Endothelial cell of umbilical vein (primary cell): ENCODE data around the gene CPNE5.

Source experiments
- CTCF ChIP-seq, 2 donors: IDR thresholded peaks; 1 replicate in 1 of 2; 2 replicates in 1 of 2; pipeline ENCODE4 v1.5.1; 2011; ENCODE audit warnings: low read length in 2 of 2, mild to moderate bottlenecking in 2 of 2, moderate library complexity in 2 of 2, control low read depth in 1 of 2, inconsistent platforms in 1 of 2, low read depth in 1 of 2; ENCODE audit not compliant: insufficient read depth in 1 of 2; ENCODE audit errors: extremely low read depth in 1 of 2
- FOS ChIP-seq: IDR thresholded peaks from 2 replicates; pipeline ENCODE4 v1.6.1; 2011; ENCODE audit warnings: mild to moderate bottlenecking, low read length, moderate library complexity, borderline replicate concordance; ENCODE audit not compliant: insufficient read depth
- MAX ChIP-seq: IDR thresholded peaks from 2 replicates; pipeline ENCODE4 v1.6.1; 2011; ENCODE audit not compliant: insufficient read depth, insufficient read length
- POLR2A ChIP-seq: IDR thresholded peaks from 2 replicates; pipeline ENCODE4 v1.6.1; 2012; ENCODE audit warnings: low read depth, mild to moderate bottlenecking, control low read depth, low read length
- POLR2AphosphoS5 ChIP-seq: IDR thresholded peaks from 2 replicates; pipeline ENCODE4 v1.6.1; 2012; ENCODE audit warnings: low read depth, mild to moderate bottlenecking, control low read depth, low read length, moderate library complexity; ENCODE audit not compliant: insufficient read depth

GRCh38 chr6:36743538-36744303, 95.5 kb downstream of the CPNE5 start:
- TF ChIP-seq POLR2AphosphoS5, result no peak
- TF ChIP-seq FOS, result no peak
- TF ChIP-seq CTCF (IDR thresholded peaks at IDR 0.05; ENCODE audit: extremely low read depth in 1 of 2, insufficient read depth in 1 of 2, low read depth in 1 of 2, low read length in 2 of 2), result no peak
- no peak for TF ChIP-seq POLR2A
- no peak for TF ChIP-seq MAX
